T-helper 22 cell (primary cell): Measurements from ENCODE around the gene SLC25A51.
"Not testable (repeated sequence)": the region's sequence is repeated elsewhere in the genome, so short reads cannot be mapped to it uniquely, and the experiment has no call there.

Source experiments
- DNase-seq: peaks from one replicate; pipeline ENCODE4 v3.0.0-alpha.2; 2020; ENCODE audit warnings: low read depth

The SLC25A51 gene

DNA sequence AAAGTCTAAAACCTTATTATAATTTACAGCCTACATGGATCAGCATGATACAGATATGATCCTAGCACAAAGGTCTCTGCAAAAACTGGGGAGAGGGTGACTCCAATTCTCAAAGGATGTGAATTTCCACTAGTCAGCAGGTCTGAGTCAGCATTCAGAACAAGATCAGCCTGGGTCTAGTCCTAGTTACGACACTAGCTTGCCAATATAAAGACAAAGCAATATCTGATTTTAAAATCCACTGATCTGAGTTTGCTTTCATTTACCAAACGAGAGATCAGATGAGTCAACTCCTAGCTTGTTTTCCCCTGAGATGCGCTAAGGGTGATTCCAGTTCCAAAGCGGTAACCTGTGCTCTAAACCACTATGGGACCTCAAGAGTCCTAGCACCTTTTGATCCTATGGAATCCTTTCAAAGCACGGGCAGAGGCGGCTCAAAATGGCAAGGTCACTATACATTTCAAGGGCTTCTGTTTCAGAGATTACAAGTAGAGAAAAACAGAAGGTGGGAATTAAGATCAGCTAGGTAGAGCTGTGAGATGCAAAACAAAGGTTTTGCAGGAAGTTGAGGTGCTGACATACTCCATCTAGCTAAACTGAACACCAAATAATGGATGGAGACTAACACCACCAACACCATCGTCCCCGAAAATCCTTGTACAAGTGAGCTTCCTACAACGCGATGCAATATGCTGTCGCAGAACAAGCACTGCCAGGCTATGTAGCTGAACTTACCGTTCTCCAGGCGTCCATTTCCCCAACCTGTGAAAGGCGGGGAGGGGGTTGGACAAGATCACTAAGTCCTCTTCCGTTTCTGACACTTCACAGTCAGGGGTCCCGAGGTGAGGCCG lies 906 bp downstream of the SLC25A51 start:
- no peak for DNase-seq

DNA sequence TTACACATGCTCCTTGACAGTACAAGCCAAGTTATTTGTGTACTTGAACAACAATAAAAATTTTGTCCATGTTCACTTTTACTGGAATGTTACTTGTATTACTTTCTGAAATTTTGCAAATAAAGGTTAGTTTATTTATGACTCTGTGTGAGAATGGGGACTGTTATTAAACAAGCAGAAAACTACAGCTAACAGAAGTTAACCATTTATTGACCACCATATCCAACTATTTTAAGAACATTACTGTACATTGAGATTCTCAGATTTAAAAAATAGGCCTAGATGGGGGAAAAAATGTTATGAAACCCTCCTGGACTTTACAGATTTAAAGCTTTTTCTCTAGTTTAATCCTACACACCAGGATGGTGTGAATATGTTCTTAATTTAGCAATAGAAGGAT lies 1.8 kb downstream of the SLC25A51 start:
- DNase-seq, result no peak

- no peak for DNase-seq
Observed at GRCh38 chr9:37899041-37899440, 4.9 kb downstream of the SLC25A51 start.

DNA sequence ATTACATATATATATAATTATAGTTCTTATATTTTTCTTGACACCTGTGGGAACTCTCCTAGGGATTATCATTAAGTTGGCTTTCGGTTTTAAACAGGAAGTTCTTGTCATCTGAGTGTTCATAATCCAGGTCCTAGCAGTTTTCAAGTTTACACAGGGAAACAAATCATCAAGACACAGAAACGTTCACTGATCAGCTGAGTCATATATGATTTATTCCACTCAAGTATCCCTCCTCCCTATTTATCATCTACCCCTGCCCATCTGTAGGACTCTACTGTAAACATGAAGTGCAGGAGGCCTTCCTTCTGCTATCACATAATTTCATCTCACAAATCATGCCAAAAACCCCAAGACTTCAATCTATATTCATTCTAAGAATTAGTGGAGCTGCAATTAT lies 6.3 kb downstream of the SLC25A51 start:
- DNase-seq, result no peak

- no peak for DNase-seq
Observed at GRCh38 chr9:37892063-37892462, 11.9 kb downstream of the SLC25A51 start.

GRCh38 chr9:37891042-37891441 lies 12.9 kb downstream of the SLC25A51 start:
- not testable (repeated sequence) for DNase-seq

DNA sequence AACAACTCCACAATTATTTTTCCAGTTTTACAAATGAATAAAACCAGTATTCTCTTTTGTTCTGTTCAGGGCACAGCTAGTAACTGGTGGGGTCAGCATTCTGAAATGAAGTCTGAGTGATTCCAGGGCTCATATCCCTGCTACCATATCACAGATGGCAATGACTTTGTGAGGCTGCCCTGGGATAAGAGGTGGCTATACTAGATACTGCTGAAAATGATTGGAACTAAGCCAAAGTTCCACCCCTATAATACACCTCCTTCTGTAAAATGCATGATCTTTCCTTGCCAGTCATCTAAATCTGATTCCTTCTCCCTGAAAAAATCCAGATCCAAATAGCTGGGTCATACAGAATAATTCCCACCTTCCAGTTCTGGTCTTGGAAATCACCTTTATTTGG lies 14.4 kb downstream of the SLC25A51 start:
- no peak for DNase-seq

DNA sequence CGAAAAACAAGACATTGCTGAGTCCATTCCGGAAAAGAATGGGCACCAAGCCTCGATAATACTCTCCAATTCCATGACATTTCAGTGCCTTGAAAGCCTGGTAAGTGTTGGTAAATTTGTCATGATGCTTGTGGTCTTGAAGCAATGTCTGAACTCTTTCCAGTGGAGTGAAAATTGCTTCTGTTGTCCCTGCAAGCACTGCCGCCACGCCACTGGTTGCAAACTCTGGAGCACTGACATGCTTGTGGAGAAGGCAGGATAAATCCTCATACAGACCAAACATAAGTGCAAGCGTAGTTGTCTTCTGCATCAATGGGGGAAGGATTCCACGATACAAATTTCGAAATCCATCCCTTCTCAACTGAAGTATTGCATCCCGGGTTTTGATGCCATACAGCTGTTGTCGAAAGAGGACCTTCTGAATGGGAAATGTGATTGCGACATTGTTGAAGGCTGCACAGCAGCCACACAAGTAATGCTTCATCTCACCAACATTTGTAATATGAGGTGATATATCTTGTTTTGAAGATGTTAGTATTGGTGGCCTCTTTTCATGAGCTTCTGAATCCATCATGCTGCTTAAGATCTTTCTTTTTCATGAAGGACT lies 15.8 kb downstream of the SLC25A51 start:
- not testable (repeated sequence) for DNase-seq

- no peak for DNase-seq
Observed at GRCh38 chr9:37880916-37881479, 22.9 kb downstream of the SLC25A51 start.

GRCh38 chr9:37876376-37876775 lies 27.6 kb downstream of the SLC25A51 start:
- no peak for DNase-seq

- no peak for DNase-seq
Observed at GRCh38 chr9:37873955-37874354, 30.0 kb downstream of the SLC25A51 start.

GRCh38 chr9:37870799-37871176 lies 33.1 kb downstream of the SLC25A51 start:
- DNase-seq, result no peak

GRCh38 chr9:37870081-37870798 lies 33.7 kb downstream of the SLC25A51 start:
- no peak for DNase-seq

GRCh38 chr9:37862530-37862929 lies 41.4 kb downstream of the SLC25A51 start:
- no peak for DNase-seq

DNA sequence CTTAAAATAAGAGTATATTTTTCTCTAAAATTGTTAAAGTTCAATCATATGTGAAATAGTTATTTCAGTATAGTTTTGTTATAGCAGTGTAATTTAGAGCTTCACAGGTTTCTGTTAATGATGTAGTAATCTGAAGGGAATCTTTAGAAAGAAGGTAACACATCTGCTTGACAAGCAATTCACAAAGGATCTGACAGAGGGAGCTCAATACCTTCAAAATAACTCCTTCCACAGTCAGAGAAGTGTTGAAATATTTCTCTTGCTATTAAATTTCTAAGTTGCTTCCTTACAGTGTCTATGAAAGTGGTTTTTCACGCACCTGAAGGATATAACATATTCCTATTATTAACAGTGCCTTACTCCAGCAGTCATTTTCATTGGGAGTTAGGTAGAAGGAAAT lies 44.9 kb downstream of the SLC25A51 start:
- DNase-seq, result no peak

DNA sequence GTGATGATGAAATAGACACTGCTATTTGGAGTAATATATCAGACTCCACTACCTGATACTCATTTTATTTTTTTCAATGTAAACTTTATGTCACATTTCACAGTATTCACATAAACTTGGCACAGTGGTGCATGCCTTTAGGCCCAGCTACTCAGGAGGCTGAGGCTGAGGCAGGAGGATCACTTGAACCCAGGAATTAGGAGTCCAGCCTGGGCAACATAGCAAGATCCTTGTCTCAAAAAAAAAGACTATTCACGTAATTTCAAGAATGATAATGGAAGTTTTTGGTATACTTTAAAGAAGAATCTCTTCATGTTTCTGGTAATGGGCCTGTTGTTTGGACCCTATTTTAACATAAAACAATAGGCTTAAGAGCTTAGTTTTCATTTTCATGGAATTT lies 47.4 kb downstream of the SLC25A51 start:
- DNase-seq, result no peak

- DNase-seq, result no peak
Observed at GRCh38 chr9:37852222-37852621, 51.7 kb downstream of the SLC25A51 start.

- no peak for DNase-seq
Observed at GRCh38 chr9:37840560-37841194, 63.2 kb downstream of the SLC25A51 start.

- DNase-seq, result no peak
Observed at GRCh38 chr9:37839496-37840461, 64.1 kb downstream of the SLC25A51 start.
